IPS-NIHi7 (cell line): ENCODE results near the gene MAP3K20.

ENCODE experiments used
- DNase-seq: peaks from one replicate; pipeline ENCODE4 v3.0.0; 2012; ENCODE audit warnings: mixed read lengths; ENCODE audit errors: extremely low spot score

MAP3K20 gene

GRCh38 chr2:173050684-173051083, 25.0 kb upstream of the MAP3K20 start:
- DNase-seq, result no peak

GRCh38 chr2:173051463-173052215, 24.0 kb upstream of the MAP3K20 start:
- DNase-seq, result no peak

GRCh38 chr2:173053043-173053699, 22.5 kb upstream of the MAP3K20 start:
- no peak for DNase-seq

DNA sequence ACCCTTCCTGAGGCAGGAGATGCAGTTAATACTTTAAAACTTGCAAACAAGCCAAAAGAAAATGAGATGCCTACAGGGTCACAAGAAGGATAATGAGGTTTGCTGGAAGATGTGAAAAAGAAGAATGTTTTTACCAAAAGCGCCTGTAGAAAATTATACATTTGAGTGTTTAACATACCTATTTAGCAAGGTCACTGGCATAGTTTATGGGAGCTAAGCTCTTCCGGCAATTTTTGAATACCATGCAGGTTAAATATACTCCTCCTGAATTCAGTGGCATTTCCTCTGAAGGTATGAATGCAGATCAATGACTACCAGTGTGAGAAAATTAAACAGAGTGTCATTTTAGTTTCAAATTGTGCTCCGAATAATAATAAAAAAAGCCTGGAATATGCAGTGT, 21.2 kb upstream of the MAP3K20 start:
- no peak for DNase-seq

GRCh38 chr2:173056705-173057364, 18.8 kb upstream of the MAP3K20 start:
- DNase-seq, result no peak

DNA sequence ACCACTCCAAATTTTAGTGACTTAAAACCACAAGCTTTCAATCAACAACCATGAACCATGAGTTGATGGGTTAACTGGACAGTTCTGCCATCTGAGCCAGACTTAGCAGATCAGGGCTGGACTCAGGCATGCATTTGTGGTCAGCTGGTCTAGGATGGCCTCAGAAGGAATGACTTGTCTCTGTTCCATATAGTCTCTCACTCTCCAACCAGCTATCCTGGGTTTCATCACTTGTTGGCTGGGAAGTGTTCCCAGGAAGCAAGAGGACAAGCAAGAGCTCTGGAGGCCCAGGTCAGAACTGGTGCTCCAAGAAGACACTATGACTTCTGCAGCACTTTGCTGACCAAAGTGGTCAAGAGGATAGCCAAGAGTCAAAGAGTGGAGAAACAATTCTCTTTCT, 17.5 kb upstream of the MAP3K20 start:
- DNase-seq, result no peak

- no peak for DNase-seq
Observed at GRCh38 chr2:173058673-173059072, 17.0 kb upstream of the MAP3K20 start.

DNA sequence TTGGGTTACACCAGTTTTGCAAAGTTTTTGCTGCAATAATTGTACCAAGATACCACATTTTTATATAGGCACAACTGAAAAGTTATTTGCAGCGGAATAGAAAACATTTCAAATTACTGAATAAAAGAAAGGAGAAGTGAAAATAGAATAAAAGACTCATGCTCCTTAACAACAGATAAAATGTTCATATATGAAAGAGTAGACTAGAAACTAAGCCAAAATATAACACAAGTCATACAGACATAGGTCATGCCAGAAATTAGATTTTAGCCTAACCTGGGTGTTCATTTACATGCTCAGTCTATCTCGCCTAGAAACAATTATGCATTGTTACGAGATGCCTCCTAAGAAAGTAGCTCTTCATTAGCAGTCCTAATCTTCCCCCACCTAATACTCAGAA, 16.4 kb upstream of the MAP3K20 start:
- no peak for DNase-seq

GRCh38 chr2:173059971-173060461, 15.6 kb upstream of the MAP3K20 start:
- no peak for DNase-seq

DNA sequence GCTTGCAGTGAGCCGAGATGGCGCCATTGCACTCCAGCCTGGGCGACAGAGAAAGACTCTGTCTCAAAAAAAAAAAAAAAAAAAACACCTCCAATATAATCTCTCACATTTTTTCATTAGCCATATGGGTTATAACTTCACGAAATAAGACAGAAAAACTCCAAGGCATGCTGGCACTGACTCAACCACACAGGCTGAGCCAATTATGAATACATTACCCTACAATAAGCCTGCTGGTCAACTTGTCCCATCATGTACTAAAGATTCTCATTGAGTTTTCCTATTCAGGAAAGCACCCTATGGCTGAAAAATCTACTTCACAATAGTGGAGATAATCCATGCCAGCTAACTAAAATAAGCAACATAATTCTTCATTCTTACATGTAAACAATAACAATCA, 12.8 kb upstream of the MAP3K20 start:
- no peak for DNase-seq

GRCh38 chr2:173064151-173064805, 11.4 kb upstream of the MAP3K20 start:
- no peak for DNase-seq

GRCh38 chr2:173066887-173067676, 8.6 kb upstream of the MAP3K20 start:
- DNase-seq, result no peak

GRCh38 chr2:173075056-173075780, 428 bp upstream of the MAP3K20 start:
- DNase-seq, result peak; percentile 18

- peak; percentile 54 for DNase-seq
Observed at GRCh38 chr2:173076581-173077345, 1.1 kb downstream of the MAP3K20 start.

- no peak for DNase-seq
Observed at GRCh38 chr2:173077506-173078177, 2.0 kb downstream of the MAP3K20 start.

DNA sequence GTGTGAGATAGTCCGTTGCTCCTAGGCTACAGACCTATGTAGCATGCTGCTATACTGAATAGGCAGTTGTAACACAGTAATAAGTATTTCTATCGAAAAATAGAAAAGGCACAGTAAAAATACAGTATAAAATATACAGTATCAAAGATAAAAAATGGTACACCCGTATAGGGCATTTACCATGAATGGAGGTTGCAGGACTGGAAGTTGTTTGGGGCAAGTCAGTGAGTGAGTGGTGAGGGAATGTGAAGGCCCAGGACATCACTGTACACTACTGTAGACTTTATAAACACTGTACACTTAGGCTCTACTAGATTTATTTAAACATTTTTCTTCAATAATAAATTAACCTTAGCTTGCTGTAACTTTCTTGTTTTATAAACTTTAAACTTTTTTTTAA, 3.5 kb downstream of the MAP3K20 start:
- DNase-seq, result no peak

DNA sequence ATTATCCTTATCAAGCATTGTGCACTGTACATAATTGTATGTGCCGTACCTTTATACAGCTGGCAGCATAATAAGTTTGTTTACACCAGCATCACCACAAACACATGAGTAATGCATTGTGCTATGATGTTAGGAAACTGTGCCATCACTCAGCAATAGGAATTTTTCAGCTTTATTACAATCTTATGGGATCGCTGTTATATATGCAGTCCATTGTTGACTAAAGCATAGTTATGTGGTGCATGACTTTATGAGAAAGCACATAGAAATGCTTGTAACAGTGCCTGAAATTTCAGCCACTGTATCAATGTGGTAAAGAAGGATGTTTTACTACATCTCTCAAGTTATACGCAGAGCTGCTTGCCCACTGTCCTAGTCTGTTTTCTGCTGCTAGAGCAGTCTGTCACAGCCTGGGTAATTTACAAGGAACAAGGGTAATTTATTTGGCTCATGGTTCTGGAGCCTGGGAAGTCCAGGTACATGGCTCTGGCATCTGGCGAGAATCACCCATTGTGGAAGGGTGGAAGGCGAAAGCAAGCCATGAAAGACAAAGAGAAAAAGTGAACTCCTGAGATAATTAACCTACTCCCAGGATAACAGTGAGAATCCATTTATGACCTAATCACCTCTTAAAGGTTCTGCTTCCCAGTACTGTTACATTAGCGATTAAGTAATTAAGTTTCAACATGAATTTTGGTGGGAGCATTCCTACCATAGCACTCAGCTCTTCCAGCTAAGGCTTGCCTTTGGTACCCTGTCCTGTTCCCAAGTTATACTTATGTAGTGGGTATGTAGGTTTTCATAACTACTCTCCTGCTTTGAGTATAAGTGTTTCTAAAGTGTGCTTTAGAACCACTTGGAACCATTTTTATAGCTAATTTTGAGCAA, 4.6 kb downstream of the MAP3K20 start:
- DNase-seq, result no peak

DNA sequence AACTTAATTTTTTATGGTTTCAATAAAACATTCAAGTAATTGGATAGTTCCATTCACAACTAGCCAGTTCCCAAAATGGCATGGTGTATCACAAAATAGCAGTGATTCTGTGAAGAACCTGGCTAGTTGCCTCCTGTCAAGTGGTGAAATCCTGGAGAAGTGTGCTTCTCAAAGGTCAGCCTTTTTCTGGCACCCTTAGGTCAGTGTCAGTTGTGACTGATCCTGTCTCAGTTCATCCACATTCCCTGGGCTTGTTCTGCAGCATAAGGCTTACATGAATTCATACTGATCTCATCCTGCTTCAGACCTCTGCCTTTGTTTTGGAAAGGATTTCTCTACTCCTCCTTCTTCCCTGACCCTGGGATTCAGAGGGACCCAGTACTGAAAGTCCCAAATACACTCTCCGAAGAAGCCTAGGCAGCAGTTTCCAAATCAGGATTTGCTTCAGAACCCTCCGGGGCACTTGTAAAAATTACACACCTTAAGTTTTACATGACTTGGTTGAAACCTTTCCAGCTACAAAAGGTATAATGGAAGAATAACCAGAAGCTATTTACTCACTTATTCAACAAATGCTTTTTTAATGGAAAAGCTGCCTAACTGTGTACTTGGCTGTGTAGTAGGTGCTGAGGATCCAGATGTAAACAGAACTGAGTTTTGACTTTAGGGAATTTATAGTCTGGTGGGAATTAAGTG, 11.0 kb downstream of the MAP3K20 start:
- no peak for DNase-seq
